H9 (cell line): ENCODE results near the gene FBXO42. TPM values are rescaled to one million over a fixed set of nuclear protein-coding genes. Genes with fewer than 3 reads are reported as not detected.

ENCODE experiments used
- DNase-seq: peaks from one replicate; pipeline ENCODE4 v3.0.0-alpha.2; 2017
- H2AFZ ChIP-seq: one replicate; pipeline ENCODE4 v1.6.1; 2013; ENCODE audit warnings: mild to moderate bottlenecking, low read length, control low read depth, moderate library complexity
- H2AK5ac ChIP-seq: 2 replicates; pipeline ENCODE4 v1.6.1; 2013; ENCODE audit warnings: low read length, control low read depth, mixed read lengths; ENCODE audit not compliant: insufficient read length
- H2BK120ac ChIP-seq: one replicate; pipeline ENCODE4 v1.6.1; 2013; ENCODE audit warnings: low read depth, mild to moderate bottlenecking, low read length, control low read depth, inconsistent platforms; ENCODE audit not compliant: poor library complexity, severe bottlenecking
- H2BK12ac ChIP-seq: 2 replicates; pipeline ENCODE4 v1.6.1; 2013; ENCODE audit warnings: low read length, control low read depth, mixed read lengths, low read depth; ENCODE audit not compliant: insufficient read length
- H2BK15ac ChIP-seq: 2 replicates; pipeline ENCODE4 v1.6.1; 2013; ENCODE audit warnings: low read depth, low read length, control low read depth
- H2BK20ac ChIP-seq: one replicate; pipeline ENCODE4 v1.6.1; 2013; ENCODE audit warnings: low read depth, mild to moderate bottlenecking, low read length, control low read depth, inconsistent platforms; ENCODE audit not compliant: poor library complexity, severe bottlenecking
- H2BK5ac ChIP-seq: 2 replicates; pipeline ENCODE4 v1.6.1; 2013; ENCODE audit warnings: low read length, control low read depth, mixed read lengths; ENCODE audit not compliant: insufficient read length
- H3K14ac ChIP-seq: 2 replicates; pipeline ENCODE4 v1.6.1; 2013; ENCODE audit warnings: low read length, control low read depth; ENCODE audit not compliant: insufficient read depth
- H3K18ac ChIP-seq: 2 replicates; pipeline ENCODE4 v1.6.1; 2013; ENCODE audit warnings: low read depth, mild to moderate bottlenecking, mixed read lengths, low read length, control low read depth; ENCODE audit not compliant: insufficient read length
- H3K23ac ChIP-seq: 2 replicates; pipeline ENCODE4 v1.6.1; 2013; ENCODE audit warnings: low read length, control low read depth, mixed read lengths, low read depth; ENCODE audit not compliant: insufficient read length
- H3K23me2 ChIP-seq: 2 replicates; pipeline ENCODE4 v1.6.1; 2013; ENCODE audit warnings: low read depth, mild to moderate bottlenecking, mixed read lengths, low read length, control low read depth; ENCODE audit not compliant: insufficient read length, poor library complexity, severe bottlenecking
- H3K27ac ChIP-seq: 2 replicates; pipeline ENCODE4 v1.5.1; 2013; ENCODE audit warnings: low read length, control low read depth, mixed read lengths, low read depth; ENCODE audit not compliant: insufficient read length
- H3K27me3 ChIP-seq: 2 replicates; pipeline ENCODE4 v1.6.1; 2013; ENCODE audit warnings: low read length, control low read depth, inconsistent platforms; ENCODE audit not compliant: insufficient read depth
- H3K4ac ChIP-seq: 2 replicates; pipeline ENCODE4 v1.6.1; 2013; ENCODE audit warnings: low read depth, mild to moderate bottlenecking, control low read depth, inconsistent platforms, low read length, moderate library complexity
- H3K4me1 ChIP-seq: 2 replicates; pipeline ENCODE4 v1.6.1; 2013; ENCODE audit warnings: low read length, control low read depth, inconsistent platforms; ENCODE audit not compliant: insufficient read depth
- H3K4me2 ChIP-seq: 2 replicates; pipeline ENCODE4 v1.6.1; 2013; ENCODE audit warnings: low read length, control low read depth, mixed read lengths; ENCODE audit not compliant: insufficient read length, insufficient read depth
- H3K56ac ChIP-seq: 2 replicates; pipeline ENCODE4 v1.6.1; 2013; ENCODE audit warnings: low read depth, mild to moderate bottlenecking, mixed read lengths, low read length, control low read depth; ENCODE audit not compliant: insufficient read length
- H3K79me1 ChIP-seq: 2 replicates; pipeline ENCODE4 v1.6.1; 2013; ENCODE audit warnings: low read depth, mild to moderate bottlenecking, moderate library complexity, low read length, control low read depth, inconsistent platforms; ENCODE audit not compliant: insufficient read depth, poor library complexity, severe bottlenecking
- H3K79me2 ChIP-seq: 2 replicates; pipeline ENCODE4 v1.6.1; 2013; ENCODE audit warnings: low read length, control low read depth, inconsistent platforms; ENCODE audit not compliant: insufficient read depth
- H3K9ac ChIP-seq: 2 replicates; pipeline ENCODE4 v1.6.1; 2013; ENCODE audit warnings: low read length, control low read depth, mixed read lengths; ENCODE audit not compliant: insufficient read length; ENCODE audit errors: extremely low read depth
- H3K9me3 ChIP-seq: one replicate; pipeline ENCODE4 v1.6.1; 2013; ENCODE audit warnings: low read depth, low read length, inconsistent platforms; ENCODE audit not compliant: control insufficient read depth
- H3T11ph ChIP-seq: one replicate; pipeline ENCODE4 v1.6.1; 2013; ENCODE audit warnings: mild to moderate bottlenecking, low read length, control low read depth, inconsistent platforms
- H4K20me1 ChIP-seq: one replicate; pipeline ENCODE4 v1.6.1; 2013; ENCODE audit not compliant: control insufficient read depth, insufficient read length, insufficient read depth
- H4K5ac ChIP-seq: 2 replicates; pipeline ENCODE4 v1.6.1; 2013; ENCODE audit warnings: low read depth, mild to moderate bottlenecking, mixed read lengths, low read length, control low read depth; ENCODE audit not compliant: insufficient read length
- H4K8ac ChIP-seq: replicated peaks from 2 replicates; pipeline ENCODE4 v1.6.1; 2013; ENCODE audit warnings: low read length, control low read depth, mixed read lengths, low read depth; ENCODE audit not compliant: insufficient read length
- H4K91ac ChIP-seq: 2 replicates; pipeline ENCODE4 v1.6.1; 2013; ENCODE audit warnings: low read depth, mild to moderate bottlenecking, moderate library complexity, mixed read lengths, low read length, control low read depth; ENCODE audit not compliant: insufficient read length
- H3K27ac Mint-ChIP-seq, 3 experiments: 2 replicates in 2 of 3; 3 replicates in 1 of 3; pipeline ENCODE4 v1.8.0; 2020 to 2021; ENCODE audit warnings: mixed read lengths in 3 of 3, mild to moderate bottlenecking in 1 of 3, moderate library complexity in 1 of 3
- H3K27me3 Mint-ChIP-seq: 2 replicates; pipeline ENCODE4 v1.8.0; 2021; ENCODE audit warnings: low read depth, mild to moderate bottlenecking, moderate library complexity, mixed read lengths
- H3K36me3 Mint-ChIP-seq, 3 experiments: 2 replicates in 2 of 3; 3 replicates in 1 of 3; pipeline ENCODE4 v1.8.0; 2020 to 2021; ENCODE audit warnings: low read depth in 3 of 3, mixed read lengths in 3 of 3; ENCODE audit not compliant: insufficient read depth in 1 of 3
- H3K4me1 Mint-ChIP-seq, 2 experiments: 2 replicates each; pipeline ENCODE4 v1.8.0; 2020; ENCODE audit warnings: mixed read lengths in 2 of 2
- H3K4me3 Mint-ChIP-seq, 2 experiments: 2 replicates in 1 of 2; 3 replicates in 1 of 2; pipeline ENCODE4 v1.8.0; 2020 to 2021; ENCODE audit warnings: mild to moderate bottlenecking in 2 of 2, mixed read lengths in 2 of 2, moderate library complexity in 1 of 2
- H3K9me3 Mint-ChIP-seq, 2 experiments: 2 replicates in 1 of 2; 3 replicates in 1 of 2; pipeline ENCODE4 v1.8.0; 2020; ENCODE audit warnings: mild to moderate bottlenecking in 2 of 2, mixed read lengths in 2 of 2, moderate library complexity in 1 of 2
- whole genome bisulfite sequencing: extraction: QIAGEN DNeasy Blood & Tissue Kit; methylation state at CpG from one replicate; pipeline ENCODE4 v1.1.7; 2013; ENCODE audit warnings: missing lambda C conversion rate, low lambda C conversion rate, mixed read lengths; ENCODE audit not compliant: insufficient read length; ENCODE audit errors: extremely low coverage; 5-methylcytosine and 5-hydroxymethylcytosine counted together
- total RNA-seq: library from RNA; stranded (reverse); gene quantifications from 2 replicates; pipeline ENCODE4 v1.2.1, GENCODE V29; 2021
- TF ChIP-seq, protein P1 (sequence below): fragments of 200-600 bp; sonication (generic); conservative IDR thresholded peaks from 3 replicates; pipeline ENCODE4 v1.8.0; 2021; ENCODE audit warnings: antibody characterized with exemption, mild to moderate bottlenecking

The FBXO42 gene
- total RNA-seq, 1 experiment from 2014 or later: 17.4 TPM

DNA sequence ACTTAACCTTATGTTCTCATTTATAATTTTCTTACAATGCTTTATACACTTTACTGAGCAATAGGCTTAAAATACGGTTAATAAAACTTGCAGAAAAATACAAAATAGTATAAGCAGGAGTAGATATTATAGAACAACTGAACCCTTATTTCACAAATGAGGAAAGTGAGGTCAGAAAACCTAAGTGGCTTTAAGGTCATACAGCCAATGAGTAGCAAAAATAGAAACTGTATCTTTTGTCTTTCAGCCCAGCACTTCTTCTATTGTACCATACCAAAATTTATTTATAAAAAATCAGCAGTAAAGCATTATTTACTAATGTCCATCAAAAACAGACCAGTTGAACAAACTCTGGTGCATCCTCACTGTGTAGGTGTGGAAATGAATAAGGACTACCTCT, 11.6 kb downstream of the FBXO42 start:
- Histone ChIP-seq H2BK12ac (no peak overlapping the region), H2BK15ac (no peak overlapping the region), H3K27me3 (no peaks in the 10 kb centered on the region), H3K79me1 (peaks cover 6% of the 10 kb centered on the region), H3K79me2 (peaks cover 4% of the 10 kb centered on the region; the same call in 1 of the 2 replicates), H2BK20ac (no peak overlapping the region), H3K9me3 (no peaks in the 10 kb centered on the region), H2BK5ac (no peak overlapping the region), H2BK120ac (no peak overlapping the region), H3K27ac (no peak overlapping the region), H4K8ac (no peak overlapping the region), H4K91ac (no peak overlapping the region), H3K9ac (no peak overlapping the region), H3K23me2 (no peaks in the 10 kb centered on the region), H4K20me1 (no peaks in the 10 kb centered on the region), H3K18ac (no peak overlapping the region), H3K23ac (no peak overlapping the region), H3K56ac (no peak overlapping the region), H3K4me2 (no peak overlapping the region), H4K5ac (no peak overlapping the region), H3K4me1 (0 out of 2 replicates have a peak, but pooled peaks cover 4% of the 10 kb centered on the region), H3K4ac (no peak overlapping the region), H2AFZ (no peak overlapping the region), H2AK5ac (no peak overlapping the region), H3K14ac (no peak overlapping the region), H3T11ph (no peak overlapping the region)
- H3K27me3 Mint-ChIP-seq: no peaks in the 10 kb centered on the region
- TF ChIP-seq, protein P1, sequence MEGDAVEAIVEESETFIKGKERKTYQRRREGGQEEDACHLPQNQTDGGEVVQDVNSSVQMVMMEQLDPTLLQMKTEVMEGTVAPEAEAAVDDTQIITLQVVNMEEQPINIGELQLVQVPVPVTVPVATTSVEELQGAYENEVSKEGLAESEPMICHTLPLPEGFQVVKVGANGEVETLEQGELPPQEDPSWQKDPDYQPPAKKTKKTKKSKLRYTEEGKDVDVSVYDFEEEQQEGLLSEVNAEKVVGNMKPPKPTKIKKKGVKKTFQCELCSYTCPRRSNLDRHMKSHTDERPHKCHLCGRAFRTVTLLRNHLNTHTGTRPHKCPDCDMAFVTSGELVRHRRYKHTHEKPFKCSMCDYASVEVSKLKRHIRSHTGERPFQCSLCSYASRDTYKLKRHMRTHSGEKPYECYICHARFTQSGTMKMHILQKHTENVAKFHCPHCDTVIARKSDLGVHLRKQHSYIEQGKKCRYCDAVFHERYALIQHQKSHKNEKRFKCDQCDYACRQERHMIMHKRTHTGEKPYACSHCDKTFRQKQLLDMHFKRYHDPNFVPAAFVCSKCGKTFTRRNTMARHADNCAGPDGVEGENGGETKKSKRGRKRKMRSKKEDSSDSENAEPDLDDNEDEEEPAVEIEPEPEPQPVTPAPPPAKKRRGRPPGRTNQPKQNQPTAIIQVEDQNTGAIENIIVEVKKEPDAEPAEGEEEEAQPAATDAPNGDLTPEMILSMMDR: no peak
- no peak overlapping the region for H3K4me3 Mint-ChIP-seq
- no CpG with 5 or more reads among the region's 1 CpG for WGBS
- H3K36me3 Mint-ChIP-seq: peaks cover 0 to 3% (median 0%) of the 10 kb centered on the region in 3 experiments; a peak in 1 of 7 replicates
- H3K9me3 Mint-ChIP-seq: no peaks in the 10 kb centered on the region
- no peak overlapping the region for H3K27ac Mint-ChIP-seq
- H3K4me1 Mint-ChIP-seq: peaks cover 4 to 8% of the 10 kb centered on the region in 2 experiments
- no peak for DNase-seq
